Liver (tissue), 9 donors: ENCODE data around the gene ASPHD2. TPM values are rescaled to one million over a fixed set of nuclear protein-coding genes. Genes with fewer than 3 reads are reported as not detected.

Experiments
- DNase-seq: peaks from one replicate; pipeline ENCODE4 v3.0.0-alpha.2; 2017; ENCODE audit warnings: low spot score
- H3K27ac ChIP-seq, 2 donors: one replicate each; pipeline ENCODE4 v1.7.0; 2013; ENCODE audit warnings: inconsistent platforms in 2 of 2, low read length in 2 of 2, control low read depth in 1 of 2, low read depth in 1 of 2, mild to moderate bottlenecking in 1 of 2
- H3K27me3 ChIP-seq, 4 donors: one replicate each; pipeline versions ENCODE4 v1.6.1 to v1.7.0; 2013; ENCODE audit warnings: low read length in 3 of 4, inconsistent platforms in 1 of 4, mild to moderate bottlenecking in 1 of 4, moderate library complexity in 1 of 4; ENCODE audit not compliant: control insufficient read depth in 4 of 4, insufficient read depth in 4 of 4
- H3K36me3 ChIP-seq, 4 donors: one replicate each; pipeline versions ENCODE4 v1.6.1 to v1.7.0; 2013; ENCODE audit warnings: low read length in 3 of 4, mild to moderate bottlenecking in 3 of 4, low read depth in 1 of 4, moderate library complexity in 1 of 4; ENCODE audit not compliant: control insufficient read depth in 4 of 4, insufficient read depth in 3 of 4
- H3K4me1 ChIP-seq, 4 donors: one replicate each; pipeline versions ENCODE4 v1.6.1 to v1.7.0; 2013; ENCODE audit warnings: low read length in 3 of 4, mild to moderate bottlenecking in 3 of 4, moderate library complexity in 1 of 4; ENCODE audit not compliant: control insufficient read depth in 4 of 4, insufficient read depth in 4 of 4
- H3K4me3 ChIP-seq, 3 donors: one replicate each; pipeline versions ENCODE4 v1.6.1 to v1.7.0; 2013; ENCODE audit warnings: low read length in 3 of 3, control low read depth in 1 of 3, low read depth in 1 of 3, mild to moderate bottlenecking in 1 of 3
- H3K9ac ChIP-seq, 2 donors: one replicate each; pipeline ENCODE4 v1.7.0; 2013; ENCODE audit warnings: low read length in 2 of 2, mild to moderate bottlenecking in 2 of 2, moderate library complexity in 2 of 2, control low read depth in 1 of 2, low read depth in 1 of 2
- H3K9me3 ChIP-seq, 4 donors: one replicate each; pipeline versions ENCODE4 v1.6.1 to v1.7.0; 2013; ENCODE audit warnings: low read length in 3 of 4; ENCODE audit not compliant: control insufficient read depth in 4 of 4
- CTCF ChIP-seq: fragments of 150-350 bp; IDR thresholded peaks from 2 replicates; pipeline ENCODE4 v1.5.1; 2017; ENCODE audit warnings: improper control_type of control experiment, low read depth, low read length; ENCODE audit not compliant: missing input control
- EGR1 ChIP-seq, 2 donors: IDR thresholded peaks; 2 replicates each; pipeline ENCODE4 v1.6.1; 2016 to 2018; ENCODE audit warnings: antibody characterized with exemption in 2 of 2, low read depth in 2 of 2
- FOXA1 ChIP-seq: IDR thresholded peaks from 2 replicates; pipeline ENCODE4 v1.6.1; 2016; ENCODE audit warnings: antibody characterized with exemption
- FOXA2 ChIP-seq: IDR thresholded peaks from 2 replicates; pipeline ENCODE4 v1.6.1; 2016; ENCODE audit warnings: antibody characterized with exemption
- GABPA ChIP-seq, 2 donors: IDR thresholded peaks in 1 of 2; conservative IDR thresholded peaks in 1 of 2; 2 replicates each; pipeline ENCODE4 v1.6.1; 2016; ENCODE audit warnings: antibody characterized with exemption in 2 of 2, mild to moderate bottlenecking in 1 of 2, moderate library complexity in 1 of 2
- HNF4A ChIP-seq, 2 donors: conservative IDR thresholded peaks; 2 replicates each; pipeline ENCODE4 v1.6.1; 2016; ENCODE audit warnings: antibody characterized with exemption in 2 of 2, mild to moderate bottlenecking in 2 of 2
- HNF4G ChIP-seq: IDR thresholded peaks from 2 replicates; pipeline ENCODE4 v1.6.1; 2016; ENCODE audit warnings: antibody characterized with exemption
- JUND ChIP-seq, 2 donors: IDR thresholded peaks; 2 replicates each; pipeline ENCODE4 v1.6.1; 2016; ENCODE audit warnings: antibody characterized with exemption in 2 of 2
- NR2F2 ChIP-seq: IDR thresholded peaks from 2 replicates; pipeline ENCODE4 v1.6.1; 2016; ENCODE audit warnings: antibody characterized with exemption
- RAD21 ChIP-seq, 2 donors: IDR thresholded peaks; 2 replicates each; pipeline ENCODE4 v1.6.1; 2016; ENCODE audit warnings: antibody characterized with exemption in 2 of 2, mild to moderate bottlenecking in 2 of 2
- REST ChIP-seq: IDR thresholded peaks from 2 replicates; pipeline ENCODE4 v1.6.1; 2016; ENCODE audit warnings: antibody characterized with exemption, mild to moderate bottlenecking
- RXRA ChIP-seq, 2 donors: IDR thresholded peaks; 2 replicates each; pipeline ENCODE4 v1.6.1; 2017 to 2018; ENCODE audit warnings: antibody characterized with exemption in 2 of 2, mild to moderate bottlenecking in 1 of 2
- SP1 ChIP-seq: IDR thresholded peaks from 2 replicates; pipeline ENCODE4 v1.6.1; 2018; ENCODE audit warnings: antibody characterized with exemption, mild to moderate bottlenecking
- TAF1 ChIP-seq: conservative IDR thresholded peaks from 2 replicates; pipeline ENCODE4 v1.6.1; 2016; ENCODE audit warnings: antibody characterized with exemption, mild to moderate bottlenecking
- YY1 ChIP-seq: IDR thresholded peaks from 2 replicates; pipeline ENCODE4 v1.6.1; 2016; ENCODE audit warnings: antibody characterized with exemption, mild to moderate bottlenecking
- ZBTB33 ChIP-seq: IDR thresholded peaks from 2 replicates; pipeline ENCODE4 v1.6.1; 2016; ENCODE audit warnings: antibody characterized with exemption
- WGBS: extraction: QIAGEN DNeasy Blood & Tissue Kit; methylation state at CpG from one replicate; pipeline ENCODE4 v1.1.7; 2013; 5-methylcytosine and 5-hydroxymethylcytosine counted together
- polyA plus RNA-seq, 2 donors: library from polyadenylated mRNA; stranded (reverse) in 1 of 2; unstranded in 1 of 2; fragments of 200-250 nt in 1 of 2; fragments of >200 nt in 1 of 2; fragmentation: Nextera tagmentation in 1 of 2; extraction: Ambion mirVana in 1 of 2; gene quantifications; one replicate each; pipeline versions ENCODE4 v1.2.1 to v1.2.3, GENCODE V29; 2013 to 2015
- total RNA-seq, 2 donors: library from RNA; depleted of rRNA; stranded (reverse); fragments of >200 nt; gene quantifications; one replicate each; pipeline ENCODE4 v1.2.3, GENCODE V29; 2014
- TF ChIP-seq, protein P1 (sequence below): IDR thresholded peaks from 2 replicates; pipeline ENCODE4 v1.6.1; 2016; ENCODE audit warnings: antibody characterized with exemption
- TF ChIP-seq, protein P2 (sequence below): IDR thresholded peaks from 2 replicates; pipeline ENCODE4 v1.6.1; 2016; ENCODE audit warnings: antibody characterized with exemption
- donor health status: healthy.
- donor health status: healthy.
- donor health status: healthy.
- donor health status: healthy.
- donor health status: healthy.

ASPHD2 gene
- total and polyA plus RNA-seq, 4 donors, result 0.12 to 0.47 (median 0.18) TPM

GRCh38 chr22:26416256-26416655 lies 12.8 kb upstream of the ASPHD2 start:
- Histone ChIP-seq H3K9ac (no peak overlapping the region), H3K4me1 (no peaks in the 10 kb centered on the region), H3K27me3 (peaks cover 2 to 7% (median 5%) of the 10 kb centered on the region in 4 donors), H3K4me3 (no peak overlapping the region), H3K27ac (no peak overlapping the region), H3K36me3 (no peaks in the 10 kb centered on the region), H3K9me3 (peaks cover 1 to 4% (median 2%) of the 10 kb centered on the region in 4 donors)
- no peak for DNase-seq
- 57% methylated on average over 4 of the region's 4 CpGs for WGBS
- no peak for TF ChIP-seq HNF4A (conservative IDR thresholded peaks at IDR 0.05)

- Histone ChIP-seq H3K4me3 (no peak overlapping the region), H3K9ac (no peak overlapping the region), H3K4me1 (no peaks in the 10 kb centered on the region), H3K27me3 (peaks cover 2 to 6% (median 5%) of the 10 kb centered on the region in 4 donors), H3K9me3 (no peaks in the 10 kb centered on the region), H3K36me3 (no peaks in the 10 kb centered on the region), H3K27ac (no peak overlapping the region)
- WGBS, result 41% methylated on average over 9 of the region's 9 CpGs
- DNase-seq, result no peak
- TF ChIP-seq, protein P1, sequence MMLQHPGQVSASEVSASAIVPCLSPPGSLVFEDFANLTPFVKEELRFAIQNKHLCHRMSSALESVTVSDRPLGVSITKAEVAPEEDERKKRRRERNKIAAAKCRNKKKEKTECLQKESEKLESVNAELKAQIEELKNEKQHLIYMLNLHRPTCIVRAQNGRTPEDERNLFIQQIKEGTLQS, result no peak
- TF ChIP-seq JUND (IDR thresholded peaks at IDR 0.05) (no peak), NR2F2 (no peak), YY1 (no peak), TAF1 (no peak), HNF4A (conservative IDR thresholded peaks at IDR 0.05) (no peak), CTCF (no peak), FOXA1 (no peak), GABPA (IDR thresholded peaks at IDR 0.05 in 1 of 2, conservative IDR thresholded peaks at IDR 0.05 in 1 of 2) (no peak), SP1 (no peak), RXRA (IDR thresholded peaks at IDR 0.05) (no peak), ZBTB33 (no peak), RAD21 (IDR thresholded peaks at IDR 0.05) (no peak), HNF4G (no peak), REST (no peak), FOXA2 (no peak), EGR1 (IDR thresholded peaks at IDR 0.05; ENCODE audit: low read depth in 2 of 2) (no peak)
- TF ChIP-seq, protein P2, sequence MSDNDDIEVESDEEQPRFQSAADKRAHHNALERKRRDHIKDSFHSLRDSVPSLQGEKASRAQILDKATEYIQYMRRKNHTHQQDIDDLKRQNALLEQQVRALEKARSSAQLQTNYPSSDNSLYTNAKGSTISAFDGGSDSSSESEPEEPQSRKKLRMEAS, result no peak
These were observed 12.3 kb upstream of the ASPHD2 start for GRCh38 chr22:26416670-26417276.
